Heart right ventricle (tissue), 16 donors: ENCODE results near the gene PCDHGC3. TPM values are rescaled to one million over a fixed set of nuclear protein-coding genes. Genes with fewer than 3 reads are reported as not detected.

Experiments used
- ATAC-seq, 8 donors: fragments of 200-7000 bp; cut with Tn5 transposase; one replicate each; pipeline ENCODE4 v1.9.1; 2020; ENCODE audit warnings: mild to moderate bottlenecking in 8 of 8, moderate library complexity in 8 of 8, moderate number of reproducible peaks in 1 of 8
- DNase-seq, 2 donors: peaks; one replicate each; pipeline ENCODE4 v3.0.0-alpha.2; 2020
- H3K27ac ChIP-seq, 10 donors: fragments of 200-600 bp; sonication (generic) in 2 of 10; one replicate each; pipeline versions ENCODE4 v1.5.0 to v1.8.0; 2020 to 2022; ENCODE audit warnings: mild to moderate bottlenecking in 3 of 10
- H3K27me3 ChIP-seq, 7 donors: fragments of 200-600 bp; one replicate each; pipeline ENCODE4 v1.8.0; 2021 to 2022; ENCODE audit warnings: mild to moderate bottlenecking in 2 of 7
- H3K36me3 ChIP-seq, 9 donors: fragments of 200-600 bp; sonication (generic) in 1 of 9; one replicate each; pipeline versions ENCODE4 v1.5.0 to v1.8.0; 2020 to 2022; ENCODE audit warnings: mild to moderate bottlenecking in 2 of 9
- H3K4me1 ChIP-seq, 9 donors: fragments of 200-600 bp; sonication (generic) in 1 of 9; one replicate each; pipeline versions ENCODE4 v1.5.0 to v1.8.0; 2020 to 2022; ENCODE audit warnings: mild to moderate bottlenecking in 4 of 9
- H3K4me3 ChIP-seq, 10 donors: fragments of 200-600 bp; sonication (generic) in 2 of 10; one replicate each; pipeline versions ENCODE4 v1.5.0 to v1.8.0; 2020 to 2022; ENCODE audit warnings: mild to moderate bottlenecking in 7 of 10, moderate library complexity in 2 of 10
- H3K9me3 ChIP-seq, 11 donors: fragments of 200-600 bp in 10 of 11; sonication (generic) in 2 of 11; one replicate each; pipeline versions ENCODE4 v1.5.0 to v1.8.0; 2013 to 2022; ENCODE audit warnings: mild to moderate bottlenecking in 2 of 11, control low read depth in 1 of 11, moderate library complexity in 1 of 11
- CTCF ChIP-seq, 9 donors: fragments of 200-600 bp; sonication (generic) in 2 of 9; IDR thresholded peaks; one replicate each; pipeline versions ENCODE4 v1.5.0 to v1.8.0; 2021 to 2022; ENCODE audit warnings: antibody characterized with exemption in 9 of 9, mild to moderate bottlenecking in 5 of 9, moderate library complexity in 1 of 9
- WGBS, 2 donors: extraction: QIAGEN DNeasy Blood & Tissue Kit; methylation state at CpG; one replicate each; pipeline ENCODE4 v1.1.7; 2013; ENCODE audit warnings: inconsistent platforms in 1 of 2; 5-methylcytosine and 5-hydroxymethylcytosine counted together
- intact Hi-C, 10 donors: fragments of 100-400 bp; cut with DNase I; formaldehyde crosslinking; loops; one replicate each; pipeline versions ENCODE4 v1.11.1 to v1.14.2; 2022
- long read RNA-seq, 3 donors: library from polyadenylated mRNA; unstranded; transcript quantifications; one replicate each; pipeline ENCODE4 v2.0.0, GENCODE V29; 2020 to 2021
- polyA plus RNA-seq, 2 donors: library from polyadenylated mRNA; stranded (reverse); fragments of 200-250 nt; gene quantifications; one replicate each; pipeline ENCODE4 v1.2.3, GENCODE V29; 2013
- total RNA-seq, 10 donors: library from RNA; stranded (reverse); fragmentation: NEBNext Ultra II Directional in 3 of 10; extraction: Animal tissue kit (Norgen Biotek cat#: 25700) in 3 of 10; gene quantifications; one replicate each; pipeline versions ENCODE4 v1.2.1 to v1.2.4, GENCODE V29; 2021 to 2023
- donor health status: Arrhythmogenic right ventricular cardiomyopathy.
- donor health status: ischemic (EF 13 %, LVEDD 7.1; RV severe dilation, severe dysfunction).
- donor health status: healthy with polysubstance abuse.
- donor health status: DM: no; HTN: yes; CAD: no.
- donor health status: DM: no; HTN: no; CAD: no.
- donor health status: ischemic (EF 25% LVEDD 6.9; RV normal size, moderate dysfunction).
- donor health status: ischemic (EF 25% LVEDD 5.7; RV mildly dilated, moderate dysfunction).
- donor health status: healthy.
- donor health status: DM: yes; HTN: yes; CAD: no.
- donor health status: Ischemic cardiomyopathy.
- donor health status: ischemic (EF 35%, LVEDD 5.7; RV mildly dilated, moderate dysfunction).
- donor health status: nonischemic (EF 11% LVEDD 7.7; RV severe dilation, severe dysfunction).
- donor health status: DM: yes; HTN: yes; CAD: no.
- donor health status: PGD.
- donor health status: ischemic (EF 29% LVEDD 5.4; RV normal size, mild dysfunction).
- donor health status: nonischemic (EF 23%, LVEDD 6.1; RV moderate dilation, normal function).

The PCDHGC3 gene
- 10 to 100 TPM; 12.8 to 19.5 (median 15.9) TPM for total RNA-seq
- polyA plus RNA-seq, result 10 to 100 TPM; 43.4 to 48.6 TPM
- long read RNA-seq, donor 1, full-length matches to known transcripts, result 4 of 20 reads
- long read RNA-seq, donor 1, partial matches to known transcripts, result 16 of 20 reads
- long read RNA-seq, donor 1, other reads (novel, unspliced or antisense), result 0 of 20 reads
- long read RNA-seq, donor 2, full-length matches to known transcripts, result 12 of 35 reads
- long read RNA-seq, donor 2, partial matches to known transcripts, result 22 of 35 reads
- long read RNA-seq, donor 2, other reads (novel, unspliced or antisense), result 1 of 35 reads
- long read RNA-seq, donor 3, full-length matches to known transcripts, result 10 of 12 reads
- long read RNA-seq, donor 3, partial matches to known transcripts, result 0 of 12 reads
- long read RNA-seq, donor 3, other reads (novel, unspliced or antisense), result 2 of 12 reads

GRCh38 chr5:141475625-141476131 lies at the start of gene PCDHGC3:
TSS of gene PCDHGC3 (plus strand) at chr5:141475966. CDS start at chr5:141476117, 151 bp downstream.
- TF ChIP-seq CTCF (IDR thresholded peaks at IDR 0.05), result peak in 6 of 9 donors; percentile 52 to 68 (median 60)
- peaks cover 0 to 51% (median 0%) of the 10 kb centered on the region in 7 donors for H3K27me3 ChIP-seq
- peak within 1 kb of the TSS; percentile 51 to 80 (median 62) for H3K4me3 ChIP-seq
- WGBS, 2 donors, result 0% methylated on average over 28 of the region's 28 CpGs
- ATAC-seq (peak; percentile 96 to 99 (median 99)), DNase-seq (peak; percentile 88 to 94)
- H3K36me3 ChIP-seq, result peaks cover 0 to 26% (median 0%) of the 10 kb centered on the region in 9 donors
- no peaks in the 10 kb centered on the region for H3K9me3 ChIP-seq
- intact Hi-C loops, result loop anchor here in 8 of 10 donors (1.0 to 5.0 kb wide), 6 partner anchors 33 to 85 kb away; no protein-coding TSS in a partner anchor
- peak within 1 kb of the TSS; percentile 67 to 93 (median 87) for H3K27ac ChIP-seq
- H3K4me1 ChIP-seq, result peaks cover 7 to 55% (median 43%) of the 10 kb centered on the region in 9 donors

GRCh38 chr5:141427783-141428426 lies 47.9 kb upstream of the PCDHGC3 start:
- no peak for TF ChIP-seq CTCF (IDR thresholded peaks at IDR 0.05)
- 54 to 55% methylated on average over 53 of the region's 53 CpGs for WGBS, 2 donors
- Histone ChIP-seq H3K9me3 (peaks cover 0 to 100% (median 77%) of the 10 kb centered on the region in 11 donors), H3K36me3 (peaks cover 0 to 60% (median 0%) of the 10 kb centered on the region in 9 donors), H3K4me3 (no peak overlapping the region), H3K27me3 (peaks cover 0 to 98% (median 0%) of the 10 kb centered on the region in 7 donors), H3K27ac (no peak overlapping the region), H3K4me1 (peaks cover 0 to 22% (median 0%) of the 10 kb centered on the region in 9 donors)
- DNase-seq, result no peak
- peak in 1 of 8 donors; percentile 18 for ATAC-seq
- intact Hi-C loops, result loop anchor here in 2 of 10 donors (5.0 to 10.0 kb wide), 2 partner anchors 94 to 97 kb away; no protein-coding TSS in a partner anchor

- Histone ChIP-seq H3K4me1 (peaks cover 0 to 22% (median 0%) of the 10 kb centered on the region in 9 donors), H3K9me3 (peaks cover 0 to 100% (median 79%) of the 10 kb centered on the region in 11 donors), H3K36me3 (peaks cover 0 to 49% (median 0%) of the 10 kb centered on the region in 9 donors), H3K27ac (peak within 1 kb of the TSS in 7 of 10 donors; percentile 5 to 52 (median 31)), H3K4me3 (peak within 1 kb of the TSS in 9 of 10 donors; percentile 24 to 52 (median 40)), H3K27me3 (peaks cover 0 to 78% (median 0%) of the 10 kb centered on the region in 7 donors)
- 22 to 32% methylated on average over 33 of the region's 33 CpGs for WGBS, 2 donors
- TF ChIP-seq CTCF (IDR thresholded peaks at IDR 0.05), result peak; percentile 6 to 69 (median 60)
- intact Hi-C loops, result loop anchor here in 6 of 10 donors (2.0 to 5.0 kb wide), 4 partner anchors 92 to 130 kb away; no protein-coding TSS in a partner anchor
- peak; percentile 69 to 92 (median 90) for ATAC-seq
- DNase-seq, result peak in 1 of 2 donors; percentile 69
These were observed 45.2 kb upstream of the PCDHGC3 start, which contains the start of gene PCDHGA12 for GRCh38 chr5:141430332-141431113. TSS of gene PCDHGA12 (plus strand) at chr5:141430507. CDS start at chr5:141430760, 253 bp downstream.
